Gastroesophageal sphincter (tissue), 4 donors: Measurements from ENCODE around the gene APLP1. TPM values are rescaled to one million over a fixed set of nuclear protein-coding genes. Genes with fewer than 3 reads are reported as not detected.

Source experiments
- ATAC-seq: fragments of 150-250 bp; one replicate; pipeline ENCODE4 v1.9.1; 2016; ENCODE audit warnings: mild to moderate bottlenecking, moderate library complexity
- H3K27ac ChIP-seq, 4 donors: fragments of 200-600 bp; sonication (generic) in 3 of 4; 1 replicate in 3 of 4; 2 replicates in 1 of 4; pipeline ENCODE4 v1.5.1; 2016 to 2019
- H3K27me3 ChIP-seq: fragments of 200-600 bp; sonication (generic); one replicate; pipeline ENCODE4 v1.5.1; 2019
- H3K36me3 ChIP-seq, 2 donors: fragments of 200-600 bp; sonication (generic); one replicate each; pipeline ENCODE4 v1.5.1; 2019; ENCODE audit warnings: control low read depth in 1 of 2
- H3K4me1 ChIP-seq, 3 donors: fragments of 200-600 bp; sonication (generic); 1 replicate in 2 of 3; 2 replicates in 1 of 3; pipeline ENCODE4 v1.5.1; 2016 to 2019; ENCODE audit warnings: control low read depth in 2 of 3
- H3K4me3 ChIP-seq, 2 donors: fragments of 200-600 bp; sonication (generic); one replicate each; pipeline ENCODE4 v1.5.1; 2019; ENCODE audit warnings: mild to moderate bottlenecking in 1 of 2, moderate library complexity in 1 of 2
- H3K9me3 ChIP-seq, 3 donors: fragments of 200-600 bp; sonication (generic); one replicate each; pipeline ENCODE4 v1.5.1; 2017 to 2019; ENCODE audit warnings: control low read depth in 2 of 3
- EP300 ChIP-seq: sonication (generic); formaldehyde crosslinking; IDR thresholded peaks from one replicate; pipeline ENCODE4 v1.6.1; 2017; ENCODE audit warnings: antibody characterized with exemption, mild to moderate bottlenecking
- POLR2A ChIP-seq, 2 donors: fragments of 450-650 bp; IDR thresholded peaks; one replicate each; pipeline ENCODE4 v1.6.1; 2017; ENCODE audit warnings: antibody characterized with exemption in 2 of 2, mild to moderate bottlenecking in 2 of 2, moderate library complexity in 1 of 2
- POLR2AphosphoS5 ChIP-seq: sonication (generic); formaldehyde crosslinking; IDR thresholded peaks from one replicate; pipeline ENCODE4 v1.6.1; 2017; ENCODE audit warnings: antibody characterized with exemption
- WGBS, 2 donors: methylation state at CpG; one replicate each; pipeline ENCODE4 v1.1.5; 2018; ENCODE audit warnings: low coverage in 1 of 2; 5-methylcytosine and 5-hydroxymethylcytosine counted together
- total RNA-seq, 4 donors: library from RNA; depleted of rRNA; stranded (reverse); fragments of >200 nt; gene quantifications; one replicate each; pipeline ENCODE4 v1.1.0, GENCODE V29; 2016
- TF ChIP-seq, protein P1 (sequence below), 4 experiments: fragments of 200-600 bp in 2 of 4; fragments of 450-650 bp in 2 of 4; sonication (generic) in 1 of 4; IDR thresholded peaks; one replicate each; pipeline ENCODE4 v1.5.1; 2017 to 2019; ENCODE audit warnings: antibody characterized with exemption in 4 of 4, mild to moderate bottlenecking in 2 of 4, moderate library complexity in 2 of 4

Gene APLP1
- total RNA-seq, 4 donors from 2014 or later = 4.7 to 10.0 (median 8.8) TPM

DNA sequence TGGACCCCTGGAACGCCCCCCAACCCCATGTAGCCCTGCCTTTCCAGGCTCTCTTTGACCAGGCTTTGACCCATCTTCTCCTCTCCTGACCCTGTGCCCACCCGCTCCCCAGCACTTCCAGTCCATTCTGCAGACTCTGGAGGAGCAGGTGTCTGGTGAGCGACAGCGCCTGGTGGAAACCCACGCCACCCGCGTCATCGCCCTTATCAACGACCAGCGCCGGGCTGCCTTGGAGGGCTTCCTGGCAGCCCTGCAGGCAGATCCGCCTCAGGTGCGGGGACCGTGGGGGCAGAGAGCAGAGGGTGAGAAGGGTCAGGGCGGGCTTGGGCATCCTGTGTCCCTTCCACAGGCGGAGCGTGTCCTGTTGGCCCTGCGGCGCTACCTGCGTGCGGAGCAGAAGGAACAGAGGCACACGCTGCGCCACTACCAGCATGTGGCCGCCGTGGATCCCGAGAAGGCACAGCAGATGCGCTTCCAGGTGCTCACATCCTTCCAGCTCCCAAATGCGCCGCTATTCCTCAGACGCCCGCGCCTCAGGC is 6.1 kb downstream of the APLP1 start:
- 89 to 93% methylated on average over 3 to 12 of the region's 32 CpGs for WGBS, 2 donors
- Histone ChIP-seq H3K9me3 (no peaks in the 10 kb centered on the region), H3K36me3 (no peaks in the 10 kb centered on the region), H3K4me1 (peaks cover 2 to 14% (median 5%) of the 10 kb centered on the region in 3 donors), H3K27ac (no peak overlapping the region), H3K4me3 (no peak overlapping the region), H3K27me3 (peaks cover 38% of the 10 kb centered on the region)
- ATAC-seq = no peak
- TF ChIP-seq POLR2AphosphoS5 (no peak), EP300 (no peak), POLR2A (IDR thresholded peaks at IDR 0.05) (no peak)
- TF ChIP-seq, protein P1, sequence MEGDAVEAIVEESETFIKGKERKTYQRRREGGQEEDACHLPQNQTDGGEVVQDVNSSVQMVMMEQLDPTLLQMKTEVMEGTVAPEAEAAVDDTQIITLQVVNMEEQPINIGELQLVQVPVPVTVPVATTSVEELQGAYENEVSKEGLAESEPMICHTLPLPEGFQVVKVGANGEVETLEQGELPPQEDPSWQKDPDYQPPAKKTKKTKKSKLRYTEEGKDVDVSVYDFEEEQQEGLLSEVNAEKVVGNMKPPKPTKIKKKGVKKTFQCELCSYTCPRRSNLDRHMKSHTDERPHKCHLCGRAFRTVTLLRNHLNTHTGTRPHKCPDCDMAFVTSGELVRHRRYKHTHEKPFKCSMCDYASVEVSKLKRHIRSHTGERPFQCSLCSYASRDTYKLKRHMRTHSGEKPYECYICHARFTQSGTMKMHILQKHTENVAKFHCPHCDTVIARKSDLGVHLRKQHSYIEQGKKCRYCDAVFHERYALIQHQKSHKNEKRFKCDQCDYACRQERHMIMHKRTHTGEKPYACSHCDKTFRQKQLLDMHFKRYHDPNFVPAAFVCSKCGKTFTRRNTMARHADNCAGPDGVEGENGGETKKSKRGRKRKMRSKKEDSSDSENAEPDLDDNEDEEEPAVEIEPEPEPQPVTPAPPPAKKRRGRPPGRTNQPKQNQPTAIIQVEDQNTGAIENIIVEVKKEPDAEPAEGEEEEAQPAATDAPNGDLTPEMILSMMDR (IDR thresholded peaks at IDR 0.05) = no peak

DNA sequence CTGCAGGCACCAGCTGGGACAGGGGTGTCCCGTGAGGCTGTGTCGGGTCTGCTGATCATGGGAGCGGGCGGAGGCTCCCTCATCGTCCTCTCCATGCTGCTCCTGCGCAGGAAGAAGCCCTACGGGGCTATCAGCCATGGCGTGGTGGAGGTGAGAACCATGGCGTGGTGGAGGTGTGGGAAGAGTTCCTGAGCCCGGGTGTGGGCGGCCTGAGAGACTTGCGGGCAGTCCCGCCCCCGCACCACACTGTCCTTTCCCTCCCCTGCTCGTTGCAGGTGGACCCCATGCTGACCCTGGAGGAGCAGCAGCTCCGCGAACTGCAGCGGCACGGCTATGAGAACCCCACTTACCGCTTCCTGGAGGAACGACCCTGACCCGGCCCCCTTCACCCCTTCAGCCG is 10.7 kb downstream of the APLP1 start:
- Histone ChIP-seq H3K4me3 (no peak overlapping the region), H3K27ac (no peak overlapping the region), H3K27me3 (peaks cover 16% of the 10 kb centered on the region), H3K36me3 (no peaks in the 10 kb centered on the region), H3K4me1 (peaks cover 0 to 7% (median 0%) of the 10 kb centered on the region in 3 donors), H3K9me3 (no peaks in the 10 kb centered on the region)
- WGBS, 2 donors = 0 to 72% methylated on average over 2 to 9 of the region's 23 CpGs
- no peak for TF ChIP-seq POLR2AphosphoS5
- TF ChIP-seq EP300 = no peak
- no peak for TF ChIP-seq POLR2A (IDR thresholded peaks at IDR 0.05)
- TF ChIP-seq, protein P1 (IDR thresholded peaks at IDR 0.05) = no peak
- ATAC-seq = no peak

DNA sequence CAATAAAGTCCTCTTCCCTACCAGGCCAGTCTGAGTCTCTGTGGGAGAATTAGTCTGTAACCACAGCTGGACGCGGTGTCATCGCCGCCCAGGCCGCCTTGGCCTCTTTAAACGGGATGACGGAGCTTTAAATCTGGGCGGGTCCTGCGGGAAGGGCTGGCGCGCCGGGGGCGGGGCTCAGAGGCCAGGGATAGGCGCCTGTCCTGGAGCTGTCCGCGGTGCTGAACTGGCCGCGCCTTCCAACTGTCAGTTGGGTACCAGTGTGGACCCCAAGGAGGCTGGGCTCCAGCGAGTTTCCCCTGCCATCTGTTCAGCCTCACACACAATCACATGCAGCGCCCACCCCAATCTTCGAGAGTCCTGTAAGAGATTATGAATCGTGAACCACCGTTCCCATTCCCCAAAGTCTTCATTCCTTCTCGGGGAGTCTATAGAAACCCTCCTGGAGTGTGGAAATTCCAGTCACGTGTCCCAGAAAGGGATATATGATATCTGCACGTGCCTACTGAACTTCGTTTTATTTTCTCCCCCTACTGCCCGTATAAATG is 11.5 kb downstream of the APLP1 start:
- Histone ChIP-seq H3K4me1 (peaks cover 0 to 7% (median 0%) of the 10 kb centered on the region in 3 donors), H3K9me3 (no peaks in the 10 kb centered on the region), H3K4me3 (no peak overlapping the region), H3K27me3 (peaks cover 16% of the 10 kb centered on the region), H3K36me3 (no peaks in the 10 kb centered on the region), H3K27ac (no peak overlapping the region)
- TF ChIP-seq EP300 = no peak
- no peak for TF ChIP-seq POLR2A (IDR thresholded peaks at IDR 0.05)
- TF ChIP-seq, protein P1 (IDR thresholded peaks at IDR 0.05) = no peak
- TF ChIP-seq POLR2AphosphoS5 = no peak
- ATAC-seq = peak; percentile 93
- WGBS, 2 donors = 0 to 4% methylated on average over 4 to 12 of the region's 28 CpGs

DNA sequence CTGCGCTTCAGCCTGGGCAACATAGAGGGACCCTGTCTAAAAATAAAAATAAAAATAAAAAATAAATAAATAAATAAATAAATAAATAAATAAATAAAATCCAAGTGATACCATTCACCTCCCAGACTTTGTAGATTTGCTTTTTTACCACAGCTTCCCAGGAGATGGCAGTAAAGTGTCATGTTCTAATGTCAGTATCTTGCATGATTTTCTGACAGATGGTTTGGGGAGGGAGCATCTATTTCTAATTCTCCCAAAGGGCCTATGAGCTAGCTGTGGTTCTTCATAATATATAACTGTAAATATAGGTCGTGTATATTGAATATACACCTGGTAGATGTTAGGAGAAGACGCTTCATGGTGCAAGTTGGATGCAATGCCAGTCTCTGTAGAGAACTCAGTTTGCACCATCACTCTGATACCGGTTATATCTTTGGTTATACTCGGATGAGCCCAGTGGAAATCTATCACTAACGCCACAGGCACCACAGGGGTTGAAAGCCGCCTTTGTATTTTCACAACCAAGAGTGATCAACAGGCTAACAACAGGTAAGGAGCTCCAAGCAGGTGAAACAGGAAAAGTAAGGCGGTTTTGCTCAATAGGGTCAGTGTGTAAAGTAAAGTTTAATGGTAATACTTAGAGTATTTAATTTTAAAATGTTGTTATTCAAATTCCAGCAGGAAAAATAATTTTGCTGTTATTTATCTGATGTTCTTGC is 13.9 kb downstream of the APLP1 start:
- 19 to 25% methylated on average over 7 to 8 of the region's 8 CpGs for WGBS, 2 donors

More for the DNA sequence above, 13.9 kb downstream of the APLP1 start:
- Histone ChIP-seq H3K27me3 (peaks cover 16% of the 10 kb centered on the region), H3K36me3 (peaks cover 0 to 8% of the 10 kb centered on the region in 2 donors), H3K4me1 (peaks cover 0 to 7% (median 0%) of the 10 kb centered on the region in 3 donors), H3K9me3 (no peaks in the 10 kb centered on the region), H3K27ac (no peak overlapping the region), H3K4me3 (no peak overlapping the region)
- ATAC-seq = peak; percentile 50
- TF ChIP-seq, protein P1 (IDR thresholded peaks at IDR 0.05) = peak in 3 of 4 experiments; percentile 61 to 69 (median 68)
- no peak for TF ChIP-seq POLR2A (IDR thresholded peaks at IDR 0.05)
